Skeletal muscle cell (primary cell): ENCODE data around the gene RUFY1.
"Not testable (repeated sequence)": the region's sequence is repeated elsewhere in the genome, so short reads cannot be mapped to it uniquely, and the experiment has no call there.

Source experiments
- DNase-seq: peaks from one replicate; pipeline ENCODE4 v3.0.0-alpha.2; 2010; ENCODE audit warnings: low read depth
- H3K4me3 ChIP-seq: 2 replicates; pipeline ENCODE4 v1.5.1; 2011; ENCODE audit warnings: low read depth, mild to moderate bottlenecking, control low read depth, low read length, moderate library complexity

The RUFY1 gene, protein sequence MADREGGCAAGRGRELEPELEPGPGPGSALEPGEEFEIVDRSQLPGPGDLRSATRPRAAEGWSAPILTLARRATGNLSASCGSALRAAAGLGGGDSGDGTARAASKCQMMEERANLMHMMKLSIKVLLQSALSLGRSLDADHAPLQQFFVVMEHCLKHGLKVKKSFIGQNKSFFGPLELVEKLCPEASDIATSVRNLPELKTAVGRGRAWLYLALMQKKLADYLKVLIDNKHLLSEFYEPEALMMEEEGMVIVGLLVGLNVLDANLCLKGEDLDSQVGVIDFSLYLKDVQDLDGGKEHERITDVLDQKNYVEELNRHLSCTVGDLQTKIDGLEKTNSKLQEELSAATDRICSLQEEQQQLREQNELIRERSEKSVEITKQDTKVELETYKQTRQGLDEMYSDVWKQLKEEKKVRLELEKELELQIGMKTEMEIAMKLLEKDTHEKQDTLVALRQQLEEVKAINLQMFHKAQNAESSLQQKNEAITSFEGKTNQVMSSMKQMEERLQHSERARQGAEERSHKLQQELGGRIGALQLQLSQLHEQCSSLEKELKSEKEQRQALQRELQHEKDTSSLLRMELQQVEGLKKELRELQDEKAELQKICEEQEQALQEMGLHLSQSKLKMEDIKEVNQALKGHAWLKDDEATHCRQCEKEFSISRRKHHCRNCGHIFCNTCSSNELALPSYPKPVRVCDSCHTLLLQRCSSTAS

DNA sequence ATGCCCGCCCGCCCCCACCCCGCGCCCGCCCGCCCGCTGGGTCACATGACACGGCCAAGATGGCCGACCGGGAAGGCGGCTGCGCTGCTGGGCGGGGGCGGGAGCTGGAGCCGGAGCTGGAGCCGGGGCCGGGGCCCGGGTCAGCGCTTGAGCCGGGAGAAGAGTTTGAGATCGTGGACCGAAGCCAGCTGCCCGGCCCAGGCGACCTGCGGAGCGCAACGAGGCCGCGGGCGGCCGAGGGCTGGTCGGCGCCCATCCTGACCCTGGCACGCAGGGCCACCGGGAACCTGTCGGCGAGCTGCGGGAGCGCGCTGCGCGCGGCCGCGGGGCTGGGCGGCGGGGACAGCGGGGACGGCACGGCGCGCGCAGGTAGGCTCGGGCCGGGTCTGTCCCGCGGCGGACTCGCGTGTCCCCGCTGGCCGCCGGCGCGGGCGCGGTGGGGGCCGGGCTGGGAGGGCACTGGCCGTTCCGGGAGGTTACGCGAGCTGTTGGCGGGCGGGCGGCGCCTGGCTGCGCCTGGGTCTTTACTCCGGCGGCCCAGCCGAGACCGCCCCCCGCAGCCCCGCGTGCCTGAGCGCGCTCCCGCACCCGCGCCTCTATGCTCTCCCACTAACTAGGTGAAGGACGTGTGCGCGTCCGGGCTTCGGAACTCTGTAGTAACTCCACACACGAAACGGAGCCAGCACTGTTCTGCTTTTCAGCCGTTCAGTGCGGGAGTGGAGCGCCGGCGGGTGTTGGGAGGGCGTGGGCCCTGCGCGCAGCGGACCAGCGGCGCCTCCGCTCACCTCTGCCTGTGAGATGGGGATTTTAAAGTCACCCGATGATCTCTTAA is at the start of gene RUFY1:
RUFY1 (plus strand) TSS at position 44 of the 832 bp plus-strand sequence; CDS start at position 60, 16 bp downstream.
- DNase-seq = peak; percentile 21
- peak within 1 kb of the TSS; percentile 68 for H3K4me3 ChIP-seq

- H3K4me3 ChIP-seq, DNase-seq: not testable (repeated sequence)
These were observed 48.4 kb upstream of the RUFY1 start for GRCh38 chr5:179501997-179502396.

DNA sequence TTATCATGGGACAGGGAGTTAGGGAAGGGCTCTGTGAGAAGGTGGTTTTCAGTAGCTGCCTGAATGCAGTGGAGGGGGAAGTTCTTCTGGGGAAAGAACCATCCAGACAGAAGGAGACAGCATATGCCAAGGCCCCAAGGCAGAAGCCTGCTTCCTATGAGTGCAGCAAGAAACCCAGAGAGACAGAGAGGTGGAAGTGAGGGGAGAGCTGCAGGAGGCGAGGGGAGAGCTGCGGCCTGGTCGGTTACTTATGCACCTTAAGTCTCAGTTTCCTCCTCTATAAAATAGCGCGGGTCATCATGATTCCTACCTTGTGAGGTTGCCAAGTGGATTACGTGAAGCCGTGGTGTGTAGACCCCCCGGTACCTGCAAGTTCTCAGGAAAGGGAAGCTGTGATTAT is 47.9 kb upstream of the RUFY1 start:
- DNase-seq = not testable (repeated sequence)

DNA sequence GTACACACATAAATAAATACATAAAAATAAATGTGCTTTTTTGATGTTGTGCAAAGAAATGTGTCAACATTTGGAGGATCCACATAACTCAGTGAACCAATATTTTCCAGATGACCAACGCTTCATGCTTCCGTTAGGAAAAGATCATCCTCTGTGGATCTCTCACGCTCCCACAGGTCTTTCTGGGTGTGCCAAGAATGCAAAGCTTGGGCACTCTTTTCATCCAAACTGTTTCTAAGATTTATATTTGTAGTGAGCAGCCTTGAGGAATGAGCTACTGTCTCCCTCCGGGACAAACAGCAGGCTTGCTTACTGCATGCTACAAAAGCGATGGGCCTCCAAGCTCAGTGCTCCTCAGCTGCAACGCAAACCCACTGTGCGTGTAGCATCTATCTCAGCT is 46.2 kb upstream of the RUFY1 start:
- no peak overlapping the region for H3K4me3 ChIP-seq
- no peak for DNase-seq

More for the DNA sequence above, 47.9 kb upstream of the RUFY1 start:
- not testable (repeated sequence) for H3K4me3 ChIP-seq

GRCh38 chr5:179504600-179505396 is 45.6 kb upstream of the RUFY1 start:
- no peak for DNase-seq
- H3K4me3 ChIP-seq = no peak overlapping the region

DNA sequence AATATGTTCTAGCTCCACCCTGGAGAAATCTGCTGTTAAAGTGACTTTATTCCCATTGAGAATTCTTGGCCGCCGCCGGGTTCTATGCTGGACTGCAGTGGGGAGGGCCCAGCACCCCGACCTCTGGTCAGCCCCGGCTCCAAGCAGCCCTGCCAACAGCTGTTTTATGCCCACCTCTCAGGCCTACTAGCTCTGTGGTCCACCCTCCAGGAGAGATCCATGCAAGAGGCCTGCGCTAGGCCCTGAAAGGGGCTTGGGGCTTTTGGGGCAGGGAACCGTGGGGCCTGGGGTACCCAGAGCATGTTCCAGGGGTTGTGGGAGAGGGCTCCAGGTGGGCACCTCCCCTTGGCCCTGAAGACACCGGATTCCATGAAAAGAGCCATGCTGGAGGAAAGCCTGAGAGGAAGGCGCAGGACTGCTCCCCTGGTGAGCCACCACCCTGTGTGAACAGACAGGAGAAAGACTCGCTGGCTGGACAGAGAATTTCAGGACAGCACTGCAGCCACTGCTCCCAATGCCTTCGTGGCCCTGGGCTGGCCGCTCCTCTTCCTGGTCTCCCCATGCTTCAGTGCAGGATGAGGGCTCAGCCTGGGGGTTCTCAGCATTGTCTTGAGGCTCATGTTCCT is 44.6 kb upstream of the RUFY1 start:
- no peak overlapping the region for H3K4me3 ChIP-seq
- DNase-seq = no peak

GRCh38 chr5:179509239-179509638 is 41.1 kb upstream of the RUFY1 start:
- DNase-seq = no peak

DNA sequence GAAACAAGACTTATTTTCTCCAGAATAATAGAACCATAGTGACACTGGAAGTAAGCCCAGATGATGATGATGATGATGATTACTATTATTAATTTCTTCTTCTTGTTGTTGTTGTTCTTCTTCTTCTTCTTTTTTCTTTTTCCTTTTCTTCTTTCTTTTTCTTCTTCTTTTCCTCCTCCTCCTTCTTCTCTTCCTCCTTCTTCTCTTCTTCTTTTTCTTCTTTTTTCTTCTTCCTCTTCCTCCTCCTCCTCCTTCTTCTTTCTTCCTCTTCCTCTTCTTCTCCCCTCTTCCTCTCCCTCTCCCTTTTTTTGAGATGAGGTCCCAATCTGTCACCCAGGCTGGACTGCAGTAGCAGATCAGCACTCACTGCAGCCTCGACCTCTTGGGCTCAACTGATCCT is 40.5 kb upstream of the RUFY1 start:
- H3K4me3 ChIP-seq = no peak overlapping the region
- no peak for DNase-seq

More at GRCh38 chr5:179509239-179509638, 41.1 kb upstream of the RUFY1 start:
- no peak overlapping the region for H3K4me3 ChIP-seq

DNA sequence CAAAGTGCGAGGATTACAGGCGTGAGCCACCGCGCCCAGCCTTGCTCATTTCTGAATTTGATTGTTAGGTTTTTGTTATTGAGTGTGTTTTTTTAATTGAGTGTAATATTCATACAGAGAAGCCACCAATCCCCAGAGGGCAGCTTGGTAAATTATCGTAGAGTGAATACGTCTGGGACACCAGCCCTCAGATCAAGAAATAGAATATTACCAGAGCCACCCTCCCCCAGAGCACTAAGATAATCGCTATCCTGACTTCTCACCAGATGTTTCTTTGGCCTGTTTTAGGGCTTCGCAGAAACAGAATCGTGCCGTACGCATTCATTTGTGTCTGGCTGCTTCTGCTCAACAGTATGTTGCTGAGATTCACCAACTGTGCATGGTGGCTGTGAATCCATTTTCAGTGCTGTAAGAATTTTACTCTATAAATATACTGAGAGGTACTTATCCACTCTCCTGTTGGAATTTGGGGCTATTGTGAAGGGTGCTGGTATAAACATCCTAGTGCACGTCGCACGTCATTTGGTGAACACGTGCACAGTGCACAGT is 37.8 kb upstream of the RUFY1 start:
- DNase-seq = no peak
- H3K4me3 ChIP-seq = no peak overlapping the region

GRCh38 chr5:179515501-179515900 is 34.9 kb upstream of the RUFY1 start:
- DNase-seq, H3K4me3 ChIP-seq: not testable (repeated sequence)

DNA sequence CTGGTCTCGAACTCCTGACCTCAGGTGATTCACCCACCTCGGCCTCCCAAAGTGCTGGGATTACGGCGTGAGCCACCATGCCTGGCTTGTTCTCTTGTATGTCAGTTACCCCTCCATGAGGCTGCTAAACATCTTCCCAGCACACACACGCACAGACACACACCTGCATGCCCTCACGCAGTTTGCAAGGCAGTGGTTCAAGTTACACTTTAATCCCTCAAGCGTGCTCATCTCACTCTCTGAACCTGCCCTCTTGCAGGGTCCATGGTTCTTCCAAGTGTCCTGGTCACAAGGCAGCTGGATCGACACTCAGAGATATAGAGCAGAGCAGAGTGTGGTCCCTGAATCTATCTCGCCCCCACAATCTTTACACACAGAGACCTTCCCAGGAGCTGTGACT is 34.1 kb upstream of the RUFY1 start:
- DNase-seq = no peak
- H3K4me3 ChIP-seq = no peak overlapping the region

- not testable (repeated sequence) for H3K4me3 ChIP-seq, DNase-seq
These were observed 32.6 kb upstream of the RUFY1 start for GRCh38 chr5:179517746-179518145.

- DNase-seq, H3K4me3 ChIP-seq: not testable (repeated sequence)
These were observed 32.0 kb upstream of the RUFY1 start for GRCh38 chr5:179518369-179518768.

GRCh38 chr5:179519416-179520070 is 30.8 kb upstream of the RUFY1 start:
- H3K4me3 ChIP-seq, DNase-seq: not testable (repeated sequence)

DNA sequence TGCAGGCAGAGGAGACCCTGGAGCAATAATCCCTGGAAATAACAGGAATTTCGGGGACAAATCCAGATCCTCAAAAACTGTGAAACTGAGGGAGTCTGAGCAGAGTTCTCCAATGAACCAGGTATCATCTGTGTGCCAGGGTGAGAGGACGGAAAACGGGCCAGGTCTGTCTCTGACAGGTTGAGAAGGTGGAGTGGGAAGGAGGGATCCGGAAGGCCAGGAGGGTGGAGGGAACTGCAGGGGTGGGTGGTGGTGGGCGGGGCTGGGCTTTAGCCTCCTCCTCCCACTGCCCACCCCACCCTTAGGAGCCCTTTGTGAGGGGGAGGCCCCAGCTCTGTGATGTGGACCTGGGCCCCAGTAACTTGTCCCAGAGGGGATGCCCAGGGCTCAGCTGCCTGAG is 28.2 kb upstream of the RUFY1 start:
- not testable (repeated sequence) for DNase-seq, H3K4me3 ChIP-seq

DNA sequence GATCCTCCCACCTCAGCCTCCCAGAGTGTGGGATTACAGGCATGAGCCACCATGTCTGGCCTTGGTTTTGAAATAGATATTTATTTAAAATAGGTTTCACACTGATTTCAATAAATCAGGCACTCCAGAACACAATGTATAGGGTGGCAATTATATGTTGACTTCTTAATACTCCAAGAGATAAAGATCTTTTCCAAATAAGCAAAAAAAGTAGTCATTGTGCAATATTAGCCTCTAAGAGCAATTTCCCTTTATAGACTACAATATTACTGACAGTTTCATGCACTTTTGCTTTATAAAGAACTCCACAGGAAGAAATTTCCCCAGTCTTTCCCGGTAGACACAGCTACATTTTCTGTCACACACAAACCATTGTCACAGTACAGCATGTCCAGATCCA is 23.4 kb upstream of the RUFY1 start:
- H3K4me3 ChIP-seq = no peak overlapping the region
- DNase-seq = no peak

- no peak for DNase-seq
- peak overlapping the region; percentile 32 for H3K4me3 ChIP-seq
These were observed 20.0 kb upstream of the RUFY1 start for GRCh38 chr5:179530069-179530998.
